ENCODE measurements around the gene DNAJB14.
"Not testable (repeated sequence)": the region's sequence is repeated elsewhere in the genome, so short reads cannot be mapped to it uniquely, and the experiment has no call there.

DNAJB14 gene

DNA sequence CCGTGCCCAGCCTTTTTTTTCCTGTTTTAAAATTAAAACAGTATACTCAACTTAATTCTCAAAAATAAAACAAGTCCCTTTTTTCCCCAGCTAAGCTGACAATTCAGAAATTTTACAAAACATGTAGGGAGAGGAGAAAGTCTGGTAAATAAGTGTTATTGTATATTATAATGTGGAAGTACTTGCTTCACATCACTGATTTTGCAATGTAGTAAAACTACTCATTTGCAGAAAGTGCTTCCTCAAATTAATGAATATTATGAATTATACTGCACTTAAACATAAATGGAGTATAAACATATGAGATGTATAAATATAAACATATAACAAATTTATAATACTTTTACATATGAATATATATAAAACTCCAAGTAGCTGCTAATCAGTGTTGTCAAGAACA, 15.3 kb upstream of the DNAJB14 start:
- H3K27me3 ChIP-seq (ENCODE audit: insufficient read depth, low read length), result no peaks in the 10 kb centered on the region
- H3K4me1 ChIP-seq (ENCODE audit: insufficient read depth, low read length), result no peaks in the 10 kb centered on the region
- H3K9me3 ChIP-seq (ENCODE audit: insufficient read depth, low read depth, low read length), result no peaks in the 10 kb centered on the region
- H3K36me3 ChIP-seq (ENCODE audit: insufficient read depth, low read length), result no peaks in the 10 kb centered on the region
- no peak overlapping the region for H3K9ac ChIP-seq (ENCODE audit: low read depth, low read length)
- no peak overlapping the region for H3K27ac ChIP-seq (ENCODE audit: low read depth, low read length)
- no peak overlapping the region for H3K4me3 ChIP-seq (ENCODE audit: low read length)
- 93% methylated on average over 1 of the region's 1 CpG for WGBS

DNA sequence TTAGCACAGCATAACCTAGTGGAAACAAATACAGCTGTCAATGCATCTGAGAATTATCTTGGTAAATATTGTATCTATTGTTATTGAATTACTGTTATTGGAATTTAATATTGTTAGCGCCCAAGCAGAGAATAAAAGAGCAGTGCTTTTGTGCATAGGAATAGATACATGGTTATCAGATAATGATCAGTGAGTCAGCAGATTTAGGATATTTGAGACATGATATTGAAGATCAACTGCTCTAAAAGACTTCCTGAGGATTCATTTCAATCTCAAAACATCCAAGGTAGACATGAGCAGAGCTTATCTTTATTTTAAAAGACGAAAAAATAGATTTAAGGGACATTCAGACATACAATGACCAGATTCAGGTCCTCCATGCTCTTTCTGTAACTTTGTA, 14.2 kb upstream of the DNAJB14 start:
- 94% methylated on average over 2 of the region's 2 CpGs for whole genome bisulfite sequencing

DNA sequence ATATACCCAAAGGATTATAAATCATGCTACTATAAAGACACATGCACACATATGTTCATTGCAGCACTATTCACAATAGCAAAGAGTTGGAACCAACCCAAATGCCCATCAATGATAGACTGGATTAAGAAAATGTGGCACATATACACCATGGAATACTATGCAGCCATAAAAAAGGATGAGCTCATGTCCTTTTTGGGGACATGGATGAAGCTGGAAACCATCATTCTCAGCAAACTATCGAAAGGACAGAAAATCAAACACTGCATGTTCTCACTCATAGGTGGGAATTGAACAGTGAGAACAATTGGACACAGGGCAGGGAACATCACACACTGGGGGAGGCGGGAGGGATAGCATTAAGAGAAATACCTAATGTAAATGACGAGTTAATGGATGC, 11.8 kb upstream of the DNAJB14 start:
- H3K9me3 ChIP-seq (ENCODE audit: insufficient read depth, low read depth, low read length); H3K9ac ChIP-seq (ENCODE audit: low read depth, low read length); H3K27ac ChIP-seq (ENCODE audit: low read depth, low read length); H3K27me3 ChIP-seq (ENCODE audit: insufficient read depth, low read length); H3K36me3 ChIP-seq (ENCODE audit: insufficient read depth, low read length); H3K4me3 ChIP-seq (ENCODE audit: low read length); H3K4me1 ChIP-seq (ENCODE audit: insufficient read depth, low read length): not testable (repeated sequence)
- WGBS, result 96% methylated on average over 2 of the region's 3 CpGs

More for the DNA sequence above, 14.2 kb upstream of the DNAJB14 start:
- no peak overlapping the region for H3K27ac ChIP-seq (ENCODE audit: low read depth, low read length)
- H3K9ac ChIP-seq (ENCODE audit: low read depth, low read length), result no peak overlapping the region
- no peaks in the 10 kb centered on the region for H3K27me3 ChIP-seq (ENCODE audit: insufficient read depth, low read length)
- no peaks in the 10 kb centered on the region for H3K4me1 ChIP-seq (ENCODE audit: insufficient read depth, low read length)
- H3K36me3 ChIP-seq (ENCODE audit: insufficient read depth, low read length), result no peaks in the 10 kb centered on the region
- no peaks in the 10 kb centered on the region for H3K9me3 ChIP-seq (ENCODE audit: insufficient read depth, low read depth, low read length)
- no peak overlapping the region for H3K4me3 ChIP-seq (ENCODE audit: low read length)

DNA sequence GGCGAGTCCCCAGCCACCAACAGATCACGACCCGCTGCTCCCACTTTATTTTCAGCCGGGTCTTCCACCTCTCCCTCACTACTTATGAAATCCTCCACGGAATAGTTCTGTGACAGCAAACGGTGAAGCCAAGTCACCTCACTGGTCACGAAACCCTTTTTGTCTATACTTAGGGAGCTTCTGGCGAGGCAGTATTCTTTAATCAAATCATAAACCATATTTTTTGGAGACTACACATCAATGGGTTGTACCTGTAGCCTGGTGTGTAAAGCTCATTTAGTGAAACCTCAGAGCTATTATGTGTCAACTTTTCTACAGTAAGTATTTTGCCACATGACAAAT, 4.5 kb upstream of the DNAJB14 start:
- Histone ChIP-seq H3K4me3 (ENCODE audit: low read length) (peak overlapping the region; percentile 74), H3K36me3 (ENCODE audit: insufficient read depth, low read length) (peaks cover 19% of the 10 kb centered on the region), H3K27me3 (ENCODE audit: insufficient read depth, low read length) (no peaks in the 10 kb centered on the region), H3K27ac (ENCODE audit: low read depth, low read length) (peak overlapping the region; percentile 87), H3K9me3 (ENCODE audit: insufficient read depth, low read depth, low read length) (no peaks in the 10 kb centered on the region), H3K9ac (ENCODE audit: low read depth, low read length) (peak overlapping the region; percentile 80), H3K4me1 (ENCODE audit: insufficient read depth, low read length) (peaks cover 17% of the 10 kb centered on the region)
- 3% methylated on average over 7 of the region's 8 CpGs for WGBS

DNA sequence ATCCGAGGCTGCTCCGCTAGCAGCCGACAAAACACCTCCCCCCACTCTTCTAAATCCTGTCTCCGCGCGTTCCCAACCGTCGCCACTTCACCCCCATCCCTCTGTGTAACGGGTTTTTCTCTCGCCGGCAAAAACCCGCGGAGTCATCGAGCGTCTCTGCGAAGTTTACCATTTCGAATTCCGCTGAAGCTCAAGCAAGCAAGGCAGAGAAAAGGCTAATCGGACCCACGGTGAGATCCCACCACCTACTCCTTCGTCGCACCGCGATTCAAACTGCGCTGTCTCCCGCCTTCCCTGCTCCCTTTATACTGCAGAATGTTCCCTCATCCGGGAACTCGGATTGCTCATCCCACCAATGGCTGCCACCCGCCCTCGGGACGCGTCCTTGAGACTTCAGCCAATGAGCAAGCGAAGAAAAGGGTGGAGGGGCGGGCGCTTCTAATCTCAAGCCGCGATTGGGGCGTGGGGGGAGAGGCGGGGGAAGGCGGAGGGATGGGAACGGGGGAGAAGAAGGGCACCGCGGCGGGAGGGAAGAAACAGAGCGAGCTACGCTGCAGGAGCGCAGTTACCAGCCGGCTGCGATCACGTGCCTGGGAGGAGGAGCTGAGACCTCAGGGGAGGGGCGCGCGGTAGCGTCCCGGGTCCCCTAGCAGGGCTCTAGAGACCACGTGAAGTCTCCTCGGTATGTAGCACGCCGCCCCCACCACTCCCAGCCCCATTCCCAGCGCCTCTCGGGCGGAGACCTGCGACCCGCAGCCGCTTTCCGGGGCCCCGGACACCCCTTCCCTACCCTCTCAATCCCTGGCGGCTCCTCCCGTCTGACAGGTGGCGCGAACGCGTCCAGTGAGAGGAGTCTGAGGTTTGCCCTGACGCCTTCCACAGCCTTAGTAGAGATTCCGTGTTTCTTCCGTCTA, 3.8 kb upstream of the DNAJB14 start, which contains the start of gene H2AZ1:
Gene H2AZ1, minus strand, starts transcription at position 277 of the 914 bp plus-strand sequence. Its CDS starts 105 bp downstream, at position 172.
- peaks cover 19% of the 10 kb centered on the region for H3K36me3 ChIP-seq (ENCODE audit: insufficient read depth, low read length)
- H3K9me3 ChIP-seq (ENCODE audit: insufficient read depth, low read depth, low read length), result no peaks in the 10 kb centered on the region
- peak within 1 kb of the TSS; percentile 86 for H3K4me3 ChIP-seq (ENCODE audit: low read length)
- peaks cover 20% of the 10 kb centered on the region for H3K4me1 ChIP-seq (ENCODE audit: insufficient read depth, low read length)
- H3K27me3 ChIP-seq (ENCODE audit: insufficient read depth, low read length), result no peaks in the 10 kb centered on the region
- peak within 1 kb of the TSS; percentile 97 for H3K27ac ChIP-seq (ENCODE audit: low read depth, low read length)
- H3K9ac ChIP-seq (ENCODE audit: low read depth, low read length), result peak within 1 kb of the TSS; percentile 99
- WGBS, result under 1% methylated on average over 76 of the region's 76 CpGs

DNA sequence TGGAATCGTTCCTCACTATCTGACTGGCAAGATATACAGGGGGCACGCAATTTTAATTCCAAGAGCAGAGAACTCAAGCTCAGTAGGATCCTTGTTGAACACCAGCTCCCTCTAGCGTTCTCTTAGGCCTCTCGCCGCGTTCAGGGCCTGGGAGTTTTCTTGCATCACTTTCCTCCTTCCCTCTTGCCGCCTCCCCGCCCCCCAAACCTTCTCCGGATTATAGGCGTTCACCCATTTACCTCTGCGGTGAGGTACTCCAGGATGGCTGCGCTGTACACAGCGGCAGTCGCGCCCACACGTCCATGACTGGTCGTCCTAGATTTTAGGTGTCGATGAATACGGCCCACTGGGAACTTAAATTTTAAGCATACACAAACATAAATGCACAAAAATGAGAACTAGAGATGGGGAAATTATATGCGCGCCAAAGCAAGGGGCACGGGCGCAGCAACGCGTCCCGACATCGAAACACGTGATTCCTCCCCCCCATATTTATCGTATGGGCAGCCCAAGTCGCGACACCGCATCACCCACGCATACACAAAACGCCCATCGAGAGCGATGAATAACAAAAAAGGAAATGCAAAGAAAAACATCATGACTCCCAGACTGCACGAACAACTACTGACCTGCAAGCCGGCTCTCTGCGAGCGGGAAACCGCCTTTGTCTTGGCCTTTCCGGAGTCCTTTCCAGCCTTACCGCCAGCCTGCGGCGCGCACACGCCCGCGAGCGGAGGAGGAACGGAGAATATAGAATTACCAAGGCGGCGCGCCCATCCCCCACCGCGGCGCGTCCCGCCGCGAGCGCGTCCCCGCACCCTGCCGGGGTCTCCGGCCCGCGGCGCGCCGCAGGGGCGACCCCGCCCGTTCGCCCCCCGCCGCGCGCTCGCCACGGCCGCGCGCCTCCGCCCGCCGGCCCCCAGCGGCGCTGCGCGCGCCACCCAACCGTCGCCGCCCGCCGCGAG, 2.9 kb upstream of the DNAJB14 start:
- H3K36me3 ChIP-seq (ENCODE audit: insufficient read depth, low read length), result peaks cover 22% of the 10 kb centered on the region
- peak overlapping the region; percentile 97 for H3K27ac ChIP-seq (ENCODE audit: low read depth, low read length)
- no peaks in the 10 kb centered on the region for H3K9me3 ChIP-seq (ENCODE audit: insufficient read depth, low read depth, low read length)
- no peaks in the 10 kb centered on the region for H3K27me3 ChIP-seq (ENCODE audit: insufficient read depth, low read length)
- WGBS, result under 1% methylated on average over 98 of the region's 98 CpGs
- peaks cover 25% of the 10 kb centered on the region for H3K4me1 ChIP-seq (ENCODE audit: insufficient read depth, low read length)
- H3K9ac ChIP-seq (ENCODE audit: low read depth, low read length), result peak overlapping the region; percentile 99
- peak overlapping the region; percentile 86 for H3K4me3 ChIP-seq (ENCODE audit: low read length)

DNA sequence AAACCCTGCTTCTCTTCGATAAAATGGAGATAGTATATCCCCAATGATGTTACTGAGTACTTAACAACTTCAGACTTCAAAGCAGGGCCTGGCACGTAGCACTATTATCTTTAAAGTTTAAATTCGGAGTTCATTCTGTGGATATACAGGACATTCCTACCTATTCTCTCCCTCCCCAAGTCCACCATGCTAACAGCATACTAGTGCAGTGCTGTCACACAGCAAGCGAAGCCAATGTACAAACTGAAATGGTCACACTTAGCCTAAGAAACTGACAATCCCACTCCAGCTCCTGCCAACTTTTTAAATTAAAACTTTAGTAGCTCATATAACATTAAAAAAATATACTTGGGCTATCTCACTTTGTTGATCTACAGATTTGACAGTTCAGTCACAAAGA, 1.2 kb upstream of the DNAJB14 start:
- H3K27ac ChIP-seq (ENCODE audit: low read depth, low read length), result peak overlapping the region; percentile 93; the same call in 1 of the 2 replicates
- H3K9ac ChIP-seq (ENCODE audit: low read depth, low read length), result no peak overlapping the region; the same call in 1 of the 2 replicates
- peak overlapping the region; percentile 86 for H3K4me3 ChIP-seq (ENCODE audit: low read length)
- peaks cover 25% of the 10 kb centered on the region for H3K4me1 ChIP-seq (ENCODE audit: insufficient read depth, low read length)
- H3K36me3 ChIP-seq (ENCODE audit: insufficient read depth, low read length), result peaks cover 26% of the 10 kb centered on the region
- no peaks in the 10 kb centered on the region for H3K9me3 ChIP-seq (ENCODE audit: insufficient read depth, low read depth, low read length)
- WGBS, result 89% methylated on average over 4 of the region's 4 CpGs
- H3K27me3 ChIP-seq (ENCODE audit: insufficient read depth, low read length), result no peaks in the 10 kb centered on the region

DNA sequence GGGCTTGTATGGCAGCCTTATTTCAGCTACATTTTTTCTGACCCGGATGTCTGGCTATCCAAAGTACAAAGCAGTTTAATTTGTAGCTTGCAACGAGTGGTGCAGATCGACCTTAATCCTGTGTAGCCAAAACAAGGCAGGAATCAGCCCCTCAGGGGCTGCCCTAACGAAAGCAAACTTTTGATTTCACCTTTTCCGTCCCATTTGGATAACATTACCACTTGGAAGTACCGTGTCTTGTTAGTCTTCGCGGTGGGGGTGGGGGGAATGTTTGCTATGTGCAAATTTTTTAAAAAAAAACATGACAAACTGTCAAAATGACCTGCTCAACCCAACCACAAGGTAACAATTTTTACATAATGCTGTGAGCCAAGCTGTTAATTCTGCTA, 766 bp upstream of the DNAJB14 start:
- Histone ChIP-seq H3K36me3 (ENCODE audit: insufficient read depth, low read length) (peaks cover 27% of the 10 kb centered on the region), H3K4me3 (ENCODE audit: low read length) (peak overlapping the region; percentile 86), H3K27me3 (ENCODE audit: insufficient read depth, low read length) (no peaks in the 10 kb centered on the region), H3K4me1 (ENCODE audit: insufficient read depth, low read length) (peaks cover 25% of the 10 kb centered on the region), H3K9me3 (ENCODE audit: insufficient read depth, low read depth, low read length) (no peaks in the 10 kb centered on the region), H3K9ac (ENCODE audit: low read depth, low read length) (peak overlapping the region; percentile 80; the same call in 1 of the 2 replicates), H3K27ac (ENCODE audit: low read depth, low read length) (peak overlapping the region; percentile 93; the same call in 1 of the 2 replicates)
- WGBS, result 21% methylated on average over 5 of the region's 8 CpGs

DNA sequence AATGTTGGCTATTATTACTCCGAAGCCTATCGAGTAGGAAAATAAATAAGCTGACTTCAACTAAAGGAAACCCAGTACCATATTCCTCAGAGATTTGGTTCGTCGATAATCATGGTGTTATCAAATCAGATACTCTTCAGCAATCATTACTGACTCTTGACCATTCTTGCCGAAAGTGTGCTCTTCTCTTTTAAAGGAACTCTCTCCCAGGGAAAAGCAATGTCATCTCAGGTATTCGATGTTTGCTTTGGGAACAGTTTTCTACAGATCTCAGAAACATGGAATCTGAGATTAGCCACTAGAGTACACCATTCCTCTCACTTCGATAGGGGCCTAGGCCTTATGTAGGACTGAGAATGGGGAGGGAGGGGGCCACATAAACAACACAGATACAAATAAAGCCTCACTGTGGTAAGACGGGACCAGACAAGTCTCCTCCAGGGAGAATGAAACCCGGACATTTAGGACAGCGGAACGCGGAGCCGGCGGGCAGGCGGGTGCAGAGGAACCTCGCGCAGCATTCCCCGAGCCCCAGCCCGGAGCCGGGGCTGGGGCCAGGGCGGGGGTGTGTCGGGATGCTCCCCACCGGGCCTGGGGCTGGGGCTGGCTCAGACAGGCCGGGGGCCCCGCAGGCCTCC, 581 bp downstream of the DNAJB14 start:
- peak overlapping the region; percentile 93 for H3K27ac ChIP-seq (ENCODE audit: low read depth, low read length)
- no peaks in the 10 kb centered on the region for H3K9me3 ChIP-seq (ENCODE audit: insufficient read depth, low read depth, low read length)
- WGBS, result 6% methylated on average over 24 of the region's 25 CpGs
- H3K27me3 ChIP-seq (ENCODE audit: insufficient read depth, low read length), result no peaks in the 10 kb centered on the region
- peak overlapping the region; percentile 86 for H3K4me3 ChIP-seq (ENCODE audit: low read length)
- H3K4me1 ChIP-seq (ENCODE audit: insufficient read depth, low read length), result peaks cover 25% of the 10 kb centered on the region
- H3K36me3 ChIP-seq (ENCODE audit: insufficient read depth, low read length), result peaks cover 29% of the 10 kb centered on the region
- H3K9ac ChIP-seq (ENCODE audit: low read depth, low read length), result peak overlapping the region; percentile 80

DNA sequence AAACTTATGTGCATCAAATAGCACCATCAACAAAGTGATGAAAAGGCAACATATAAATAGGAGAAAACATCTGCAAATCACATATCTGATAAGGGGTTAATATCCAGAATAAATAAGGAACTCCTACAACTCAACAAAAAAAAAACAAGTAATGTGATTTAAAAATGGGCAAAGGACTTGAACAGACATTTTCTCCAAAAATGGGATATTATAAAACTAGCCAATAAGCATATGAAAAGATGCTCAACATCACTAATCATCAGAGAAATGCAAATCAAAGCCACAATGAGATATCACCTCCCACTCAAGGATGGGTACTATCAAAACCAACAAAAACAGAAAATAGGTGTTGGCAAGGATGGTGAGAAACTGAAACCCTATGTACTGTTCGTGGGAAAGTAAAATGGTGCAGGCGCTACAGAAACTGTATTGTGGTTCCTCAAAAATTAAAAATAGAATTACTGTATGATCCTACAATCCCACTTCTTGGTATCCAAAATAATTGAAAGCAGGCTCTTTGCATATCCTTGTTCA, 2.4 kb downstream of the DNAJB14 start:
- peaks cover 25% of the 10 kb centered on the region for H3K4me1 ChIP-seq (ENCODE audit: insufficient read depth, low read length)
- no peaks in the 10 kb centered on the region for H3K9me3 ChIP-seq (ENCODE audit: insufficient read depth, low read depth, low read length)
- no peaks in the 10 kb centered on the region for H3K27me3 ChIP-seq (ENCODE audit: insufficient read depth, low read length)
- H3K9ac ChIP-seq (ENCODE audit: low read depth, low read length), result no peak overlapping the region
- peaks cover 29% of the 10 kb centered on the region for H3K36me3 ChIP-seq (ENCODE audit: insufficient read depth, low read length)
- H3K27ac ChIP-seq (ENCODE audit: low read depth, low read length), result no peak overlapping the region
- 100% methylated on average over 2 of the region's 2 CpGs for WGBS
- H3K4me3 ChIP-seq (ENCODE audit: low read length), result no peak overlapping the region
